GM21619 (cell line): ENCODE results near the gene ZNF263.

Experiments
- ATAC-seq: cut with Tn5 transposase; IDR thresholded peaks from one replicate; pipeline ENCODE4 v1.9.1; 2021; ENCODE audit not compliant: unreplicated experiment

Gene ZNF263

GRCh38 chr16:3282730-3283542, at the start of gene ZNF263:
Gene ZNF263, plus strand, starts transcription at chr16:3283491. Its CDS starts 328 bp downstream, at chr16:3283819.
- peak; percentile 86 for ATAC-seq

- no peak for ATAC-seq
These were observed 48.8 kb upstream of the ZNF263 start for GRCh38 chr16:3234543-3234856.

- ATAC-seq = peak; percentile 91
These were observed 48.3 kb upstream of the ZNF263 start, which contains the start of gene ZNF200 for GRCh38 chr16:3234857-3235561. Gene ZNF200, minus strand, starts transcription at chr16:3235158. Its CDS starts 1,403 bp downstream, at chr16:3233755.

- ATAC-seq = no peak
These were observed 47.2 kb upstream of the ZNF263 start for GRCh38 chr16:3235856-3236669.

GRCh38 chr16:3241761-3242160, 41.5 kb upstream of the ZNF263 start:
- ATAC-seq = no peak

GRCh38 chr16:3242709-3243108, 40.6 kb upstream of the ZNF263 start:
- ATAC-seq = no peak

GRCh38 chr16:3243882-3244281, 39.4 kb upstream of the ZNF263 start:
- no peak for ATAC-seq

GRCh38 chr16:3246002-3246401, 37.3 kb upstream of the ZNF263 start:
- ATAC-seq = no peak

- no peak for ATAC-seq
These were observed 36.4 kb upstream of the ZNF263 start for GRCh38 chr16:3246876-3247275.

GRCh38 chr16:3248596-3248995, 34.7 kb upstream of the ZNF263 start:
- no peak for ATAC-seq

GRCh38 chr16:3249020-3249419, 34.3 kb upstream of the ZNF263 start:
- ATAC-seq = no peak

GRCh38 chr16:3249451-3249850, 33.8 kb upstream of the ZNF263 start:
- no peak for ATAC-seq

GRCh38 chr16:3252967-3253366, 30.3 kb upstream of the ZNF263 start:
- no peak for ATAC-seq

- ATAC-seq = no peak
These were observed 29.0 kb upstream of the ZNF263 start for GRCh38 chr16:3254309-3254708.

GRCh38 chr16:3256146-3256865, 27.0 kb upstream of the ZNF263 start, which contains the start of gene MEFV:
Gene MEFV, minus strand, starts transcription at chr16:3256633. Its CDS starts 46 bp downstream, at chr16:3256587.
- ATAC-seq = no peak

- ATAC-seq = no peak
These were observed 26.3 kb upstream of the ZNF263 start for GRCh38 chr16:3256866-3257465.

GRCh38 chr16:3259836-3260235, 23.5 kb upstream of the ZNF263 start:
- no peak for ATAC-seq

- ATAC-seq = no peak
These were observed 20.8 kb upstream of the ZNF263 start for GRCh38 chr16:3262517-3262916.

- peak; percentile 84 for ATAC-seq
These were observed 18.9 kb upstream of the ZNF263 start for GRCh38 chr16:3264137-3265036.
